Sigmoid colon (tissue), 7 donors: ENCODE data around the gene OLIG1. TPM values are rescaled to one million over a fixed set of nuclear protein-coding genes. Genes with fewer than 3 reads are reported as not detected.

Source experiments
- DNase-seq: peaks from one replicate; pipeline ENCODE4 v3.0.0-alpha.2; 2019
- H3K27ac ChIP-seq, 4 donors: fragments of 200-600 bp; sonication (generic); one replicate each; pipeline ENCODE4 v1.5.1; 2016 to 2019; ENCODE audit warnings: mild to moderate bottlenecking in 1 of 4
- H3K27me3 ChIP-seq, 3 donors: fragments of 200-600 bp; sonication (generic); one replicate each; pipeline ENCODE4 v1.5.1; 2019; ENCODE audit warnings: mild to moderate bottlenecking in 1 of 3
- H3K36me3 ChIP-seq, 4 donors: fragments of 200-600 bp; sonication (generic); one replicate each; pipeline ENCODE4 v1.5.1; 2016 to 2019
- H3K4me1 ChIP-seq, 4 donors: fragments of 200-600 bp; sonication (generic); one replicate each; pipeline ENCODE4 v1.5.1; 2017 to 2019
- H3K4me3 ChIP-seq, 4 donors: fragments of 200-600 bp; sonication (generic); one replicate each; pipeline ENCODE4 v1.5.1; 2017 to 2019; ENCODE audit warnings: mild to moderate bottlenecking in 2 of 4, moderate library complexity in 1 of 4
- H3K9me3 ChIP-seq, 4 donors: fragments of 200-600 bp in 3 of 4; sonication (generic) in 3 of 4; one replicate each; pipeline versions ENCODE4 v1.5.1 to v1.6.1; 2013 to 2019
- EP300 ChIP-seq, 4 donors: sonication (generic); formaldehyde crosslinking; IDR thresholded peaks; one replicate each; pipeline ENCODE4 v1.6.1; 2017; ENCODE audit warnings: antibody characterized with exemption in 4 of 4
- POLR2A ChIP-seq, 2 donors: fragments of 450-650 bp; IDR thresholded peaks; one replicate each; pipeline ENCODE4 v1.6.1; 2016; ENCODE audit warnings: antibody characterized with exemption in 2 of 2, mild to moderate bottlenecking in 2 of 2, moderate library complexity in 2 of 2
- POLR2AphosphoS5 ChIP-seq, 4 donors: sonication (generic); formaldehyde crosslinking; IDR thresholded peaks; one replicate each; pipeline ENCODE4 v1.6.1; 2017; ENCODE audit warnings: antibody characterized with exemption in 4 of 4
- WGBS, 2 donors: extraction: QIAGEN DNeasy Blood & Tissue Kit; methylation state at CpG; one replicate each; pipeline ENCODE4 v1.1.7; 2013; 5-methylcytosine and 5-hydroxymethylcytosine counted together
- intact Hi-C: fragments of 100-400 bp; cut with DNase I; formaldehyde crosslinking; loops from one replicate; pipeline ENCODE4 v1.15.1; 2023
- polyA plus RNA-seq, 3 donors: library from polyadenylated mRNA; stranded (reverse); fragments of 200-250 nt; gene quantifications; one replicate each; pipeline ENCODE4 v1.2.3, GENCODE V29; 2013
- total RNA-seq, 4 donors: library from RNA; depleted of rRNA; stranded (reverse); fragments of >200 nt; gene quantifications; one replicate each; pipeline ENCODE4 v1.1.0, GENCODE V29; 2016
- TF ChIP-seq, protein P1 (sequence below), 4 experiments: fragments of 450-650 bp in 3 of 4; fragments of 200-600 bp in 1 of 4; IDR thresholded peaks; one replicate each; pipeline ENCODE4 v1.5.1; 2016 to 2019; ENCODE audit warnings: antibody characterized with exemption in 4 of 4, mild to moderate bottlenecking in 3 of 4, moderate library complexity in 2 of 4
- donor health status: healthy with polysubstance abuse.
- donor health status: Bipolar disorder and iron deficiency.
- donor health status: healthy.

OLIG1 gene
- total and polyA plus RNA-seq, 7 donors, result not detected

DNA sequence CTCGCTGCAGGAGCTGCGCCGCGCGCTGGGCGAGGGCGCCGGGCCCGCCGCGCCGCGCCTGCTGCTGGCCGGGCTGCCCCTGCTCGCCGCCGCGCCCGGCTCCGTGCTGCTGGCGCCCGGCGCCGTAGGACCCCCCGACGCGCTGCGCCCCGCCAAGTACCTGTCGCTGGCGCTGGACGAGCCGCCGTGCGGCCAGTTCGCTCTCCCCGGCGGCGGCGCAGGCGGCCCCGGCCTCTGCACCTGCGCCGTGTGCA lies 730 bp downstream of the OLIG1 start:
- Histone ChIP-seq H3K36me3 (no peaks in the 10 kb centered on the region), H3K4me1 (peaks cover 0 to 25% (median 24%) of the 10 kb centered on the region in 4 donors), H3K27me3 (peaks cover 46 to 100% (median 79%) of the 10 kb centered on the region in 3 donors), H3K4me3 (peak overlapping the region in 2 of 4 donors; percentile 36 to 40), H3K27ac (no peak overlapping the region), H3K9me3 (peaks cover 0 to 5% (median 2%) of the 10 kb centered on the region in 4 donors)
- TF ChIP-seq POLR2A (IDR thresholded peaks at IDR 0.05) (no peak), EP300 (IDR thresholded peaks at IDR 0.05) (no peak), POLR2AphosphoS5 (IDR thresholded peaks at IDR 0.05) (no peak)
- intact Hi-C loops, result no loop called here
- no peak for DNase-seq
- WGBS, 2 donors, result 1% methylated on average over 44 of the region's 44 CpGs

DNA sequence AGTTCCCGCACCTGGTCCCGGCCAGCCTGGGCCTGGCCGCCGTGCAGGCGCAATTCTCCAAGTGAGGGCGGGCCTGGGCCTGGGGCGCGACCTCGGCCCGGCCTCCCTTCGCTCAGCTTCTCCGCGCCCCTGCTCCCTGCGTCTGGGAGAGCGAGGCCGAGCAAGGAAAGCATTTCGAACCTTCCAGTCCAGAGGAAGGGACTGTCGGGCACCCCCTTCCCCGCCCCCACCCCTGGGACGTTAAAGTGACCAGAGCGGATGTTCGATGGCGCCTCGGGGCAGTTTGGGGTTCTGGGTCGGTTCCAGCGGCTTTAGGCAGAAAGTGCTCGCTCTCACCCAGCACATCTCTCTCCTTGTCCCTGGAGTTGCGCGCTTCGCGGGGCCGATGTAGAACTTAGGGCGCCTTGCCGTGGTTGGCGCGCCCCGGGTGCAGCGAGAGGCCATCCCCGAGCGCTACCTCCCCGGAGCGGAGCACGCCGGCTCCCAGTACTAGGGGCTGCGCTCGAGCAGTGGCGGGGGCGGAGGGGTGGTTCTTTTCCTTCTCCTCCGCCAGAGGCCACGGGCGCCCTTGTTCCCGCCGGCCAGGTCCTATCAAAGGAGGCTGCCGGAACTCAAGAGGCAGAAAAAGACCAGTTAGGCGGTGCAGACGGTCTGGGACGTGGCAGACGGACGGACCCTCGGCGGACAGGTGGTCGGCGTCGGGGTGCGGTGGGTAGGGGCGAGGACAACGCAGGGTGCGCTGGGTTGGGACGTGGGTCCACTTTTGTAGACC lies 1.2 kb downstream of the OLIG1 start:
- Histone ChIP-seq H3K27me3 (peaks cover 48 to 100% (median 82%) of the 10 kb centered on the region in 3 donors), H3K9me3 (peaks cover 0 to 5% (median 2%) of the 10 kb centered on the region in 4 donors), H3K4me3 (peak overlapping the region in 2 of 4 donors; percentile 36 to 40), H3K4me1 (peaks cover 0 to 25% (median 24%) of the 10 kb centered on the region in 4 donors), H3K36me3 (no peaks in the 10 kb centered on the region), H3K27ac (no peak overlapping the region)
- intact Hi-C loops, result no loop called here
- no peak for DNase-seq
- TF ChIP-seq POLR2AphosphoS5 (IDR thresholded peaks at IDR 0.05), result no peak
- TF ChIP-seq EP300 (IDR thresholded peaks at IDR 0.05), result no peak
- TF ChIP-seq POLR2A (IDR thresholded peaks at IDR 0.05), result no peak
- 1 to 2% methylated on average over 69 of the region's 69 CpGs for WGBS, 2 donors

DNA sequence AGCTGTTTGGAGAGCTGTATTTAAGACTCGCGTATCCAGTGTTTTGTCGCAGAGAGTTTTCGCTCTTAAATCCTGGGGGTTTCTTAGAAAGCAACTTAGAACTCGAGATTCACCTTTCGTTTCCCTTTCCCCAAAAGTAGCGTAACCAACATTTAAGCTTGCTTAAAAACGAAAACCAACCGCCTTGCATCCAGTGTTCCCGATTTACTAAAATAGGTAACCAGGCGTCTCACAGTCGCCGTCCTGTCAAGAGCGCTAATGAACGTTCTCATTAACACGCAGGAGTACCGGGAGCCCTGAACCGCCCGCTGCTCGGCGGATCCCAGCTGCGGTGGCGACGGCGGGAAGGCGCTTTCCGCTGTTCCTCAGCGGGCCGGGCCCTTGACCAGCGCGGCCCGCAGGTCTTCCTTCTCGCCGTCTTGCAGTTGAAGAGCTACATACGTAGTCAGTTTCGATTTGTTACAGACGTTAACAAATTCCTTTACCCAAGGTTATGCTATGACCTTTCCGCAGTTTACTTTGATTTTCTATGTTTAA lies 1.9 kb downstream of the OLIG1 start:
- 2% methylated on average over 38 of the region's 38 CpGs for WGBS, 2 donors
- TF ChIP-seq POLR2AphosphoS5 (IDR thresholded peaks at IDR 0.05) (peak in 1 of 4 donors; percentile 32), EP300 (IDR thresholded peaks at IDR 0.05) (no peak)
- intact Hi-C loops, result no loop called here
- peaks cover 0 to 5% (median 2%) of the 10 kb centered on the region in 4 donors for H3K9me3 ChIP-seq
- H3K4me1 ChIP-seq, result peaks cover 0 to 25% (median 24%) of the 10 kb centered on the region in 4 donors
- H3K4me3 ChIP-seq, result peak overlapping the region in 3 of 4 donors; percentile 22 to 40 (median 36)
- no peak for DNase-seq
- no peaks in the 10 kb centered on the region for H3K36me3 ChIP-seq
- peaks cover 48 to 100% (median 80%) of the 10 kb centered on the region in 3 donors for H3K27me3 ChIP-seq
- no peak overlapping the region for H3K27ac ChIP-seq

DNA sequence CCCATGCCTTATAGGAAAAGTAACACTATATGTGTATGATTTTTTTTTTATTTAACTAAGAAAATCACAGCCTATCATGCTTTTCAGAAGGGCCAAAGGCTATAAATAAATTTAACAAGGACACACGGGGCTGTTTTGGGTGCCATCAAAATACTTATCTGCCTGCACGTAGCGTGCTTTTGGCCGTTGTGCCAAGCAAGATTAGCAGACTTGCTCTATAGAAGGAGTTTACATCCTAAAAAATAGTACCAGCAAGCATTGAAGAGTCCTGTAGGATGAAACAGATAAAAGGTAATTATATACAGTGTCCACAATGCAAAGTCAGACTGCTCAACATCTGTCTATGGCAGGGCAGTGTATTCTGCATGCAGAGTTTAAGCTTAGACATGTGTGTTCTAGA lies 3.7 kb downstream of the OLIG1 start:
- Histone ChIP-seq H3K36me3 (no peaks in the 10 kb centered on the region), H3K9me3 (peaks cover 0 to 5% (median 2%) of the 10 kb centered on the region in 4 donors), H3K4me1 (peaks cover 0 to 25% (median 24%) of the 10 kb centered on the region in 4 donors), H3K4me3 (no peak overlapping the region), H3K27me3 (peaks cover 35 to 94% (median 65%) of the 10 kb centered on the region in 3 donors), H3K27ac (no peak overlapping the region)
- no peak for DNase-seq
- 75 to 79% methylated on average over 4 of the region's 4 CpGs for WGBS, 2 donors
- intact Hi-C loops, result no loop called here
- TF ChIP-seq POLR2A (IDR thresholded peaks at IDR 0.05), result no peak
- no peak for TF ChIP-seq EP300 (IDR thresholded peaks at IDR 0.05)
- TF ChIP-seq POLR2AphosphoS5 (IDR thresholded peaks at IDR 0.05), result no peak
- TF ChIP-seq, protein P1, sequence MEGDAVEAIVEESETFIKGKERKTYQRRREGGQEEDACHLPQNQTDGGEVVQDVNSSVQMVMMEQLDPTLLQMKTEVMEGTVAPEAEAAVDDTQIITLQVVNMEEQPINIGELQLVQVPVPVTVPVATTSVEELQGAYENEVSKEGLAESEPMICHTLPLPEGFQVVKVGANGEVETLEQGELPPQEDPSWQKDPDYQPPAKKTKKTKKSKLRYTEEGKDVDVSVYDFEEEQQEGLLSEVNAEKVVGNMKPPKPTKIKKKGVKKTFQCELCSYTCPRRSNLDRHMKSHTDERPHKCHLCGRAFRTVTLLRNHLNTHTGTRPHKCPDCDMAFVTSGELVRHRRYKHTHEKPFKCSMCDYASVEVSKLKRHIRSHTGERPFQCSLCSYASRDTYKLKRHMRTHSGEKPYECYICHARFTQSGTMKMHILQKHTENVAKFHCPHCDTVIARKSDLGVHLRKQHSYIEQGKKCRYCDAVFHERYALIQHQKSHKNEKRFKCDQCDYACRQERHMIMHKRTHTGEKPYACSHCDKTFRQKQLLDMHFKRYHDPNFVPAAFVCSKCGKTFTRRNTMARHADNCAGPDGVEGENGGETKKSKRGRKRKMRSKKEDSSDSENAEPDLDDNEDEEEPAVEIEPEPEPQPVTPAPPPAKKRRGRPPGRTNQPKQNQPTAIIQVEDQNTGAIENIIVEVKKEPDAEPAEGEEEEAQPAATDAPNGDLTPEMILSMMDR (IDR thresholded peaks at IDR 0.05), result no peak

DNA sequence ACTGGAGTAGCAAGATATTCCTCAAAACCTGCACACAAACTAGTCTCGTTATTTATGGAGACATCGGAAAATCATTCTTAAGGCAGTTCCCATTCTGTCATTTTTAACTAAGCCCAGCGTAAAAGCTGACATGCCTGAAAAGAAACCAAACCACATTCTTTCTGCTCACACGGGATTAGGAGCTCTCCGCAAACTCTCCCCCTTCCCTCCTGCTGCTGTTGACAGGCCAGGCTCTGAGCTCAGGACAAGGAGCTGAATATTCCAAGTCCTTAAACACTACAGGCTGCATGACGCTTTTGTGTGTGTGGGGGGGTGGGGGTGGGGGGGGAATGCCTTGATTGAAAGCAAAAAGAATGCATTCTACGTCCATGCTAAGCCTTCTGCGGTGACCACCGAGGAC lies 5.2 kb downstream of the OLIG1 start:
- intact Hi-C loops, result no loop called here
- Histone ChIP-seq H3K9me3 (no peaks in the 10 kb centered on the region), H3K4me1 (peaks cover 0 to 21% (median 18%) of the 10 kb centered on the region in 4 donors), H3K36me3 (no peaks in the 10 kb centered on the region), H3K27ac (no peak overlapping the region), H3K4me3 (no peak overlapping the region), H3K27me3 (peaks cover 22 to 80% (median 50%) of the 10 kb centered on the region in 3 donors)
- 49 to 61% methylated on average over 9 of the region's 9 CpGs for WGBS, 2 donors
- TF ChIP-seq EP300 (IDR thresholded peaks at IDR 0.05), result no peak
- no peak for TF ChIP-seq POLR2AphosphoS5 (IDR thresholded peaks at IDR 0.05)
- TF ChIP-seq POLR2A (IDR thresholded peaks at IDR 0.05), result no peak
- TF ChIP-seq, protein P1 (IDR thresholded peaks at IDR 0.05), result no peak
- no peak for DNase-seq

DNA sequence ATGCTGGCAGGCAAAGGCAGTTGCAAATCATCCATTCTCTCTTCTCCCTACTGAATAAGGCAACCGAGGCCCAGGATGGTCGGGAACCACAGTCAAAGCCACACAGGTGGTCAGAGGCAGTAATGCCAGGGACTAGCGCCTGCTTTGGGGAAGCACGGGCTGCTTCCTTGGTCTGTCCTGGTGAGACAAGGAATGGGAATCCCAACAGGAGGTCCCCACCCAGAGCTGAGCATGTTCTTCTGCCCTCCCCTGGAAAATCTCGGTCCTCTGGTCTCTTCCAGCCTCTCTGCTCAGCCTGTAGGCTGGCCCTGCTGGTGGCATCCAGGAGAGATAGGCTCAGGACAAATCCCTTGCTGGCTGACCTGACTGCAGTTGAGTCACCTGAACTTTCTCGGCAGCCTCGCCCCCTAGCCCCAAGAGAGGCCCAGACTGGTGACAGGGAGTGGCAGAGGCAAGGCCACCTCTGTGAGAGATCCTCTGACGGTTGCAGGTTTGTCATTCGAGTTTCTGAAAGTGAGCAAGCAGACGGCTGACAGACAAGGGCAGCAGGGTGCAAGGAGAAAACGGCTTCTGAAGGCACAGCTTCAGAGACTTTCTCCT lies 5.8 kb downstream of the OLIG1 start:
- no peak overlapping the region for H3K27ac ChIP-seq
- intact Hi-C loops, result no loop called here
- 44 to 61% methylated on average over 11 of the region's 11 CpGs for WGBS, 2 donors
- peaks cover 0 to 16% (median 14%) of the 10 kb centered on the region in 4 donors for H3K4me1 ChIP-seq
- no peaks in the 10 kb centered on the region for H3K36me3 ChIP-seq
- H3K9me3 ChIP-seq, result no peaks in the 10 kb centered on the region
- no peak for DNase-seq
- H3K27me3 ChIP-seq, result peaks cover 18 to 75% (median 45%) of the 10 kb centered on the region in 3 donors
- no peak overlapping the region for H3K4me3 ChIP-seq
- no peak for TF ChIP-seq EP300 (IDR thresholded peaks at IDR 0.05)
- TF ChIP-seq POLR2A (IDR thresholded peaks at IDR 0.05), result no peak
- TF ChIP-seq, protein P1 (IDR thresholded peaks at IDR 0.05), result no peak
- TF ChIP-seq POLR2AphosphoS5 (IDR thresholded peaks at IDR 0.05), result no peak
